ENCODE data around the gene GNLY.

Gene GNLY

DNA sequence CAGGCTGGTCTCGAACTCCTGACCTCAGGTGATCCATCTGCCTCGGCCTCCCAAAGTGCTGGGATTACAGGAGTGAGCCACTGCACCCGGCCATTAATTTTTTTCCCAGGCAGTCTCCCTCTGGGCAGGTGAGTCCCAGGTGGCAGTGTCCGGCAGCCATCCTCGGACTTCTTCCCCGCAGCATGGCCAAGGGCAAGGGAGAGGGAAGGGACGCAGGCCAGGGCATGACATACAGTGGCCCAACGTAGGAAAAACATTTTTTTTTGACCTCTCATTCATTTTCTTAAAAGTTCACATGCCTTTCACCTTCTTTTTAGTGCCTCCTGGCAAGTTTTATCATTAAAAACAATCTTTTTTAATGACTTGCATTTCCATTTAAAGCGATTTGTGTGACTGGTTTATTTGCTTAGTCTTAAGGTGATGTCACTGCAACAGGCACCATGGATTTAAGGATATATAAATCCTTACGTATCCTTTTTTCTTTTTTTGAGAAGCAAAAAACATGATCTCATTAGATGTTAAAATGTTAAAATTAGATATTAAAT, 36.6 kb downstream of the GNLY start:
- DNase-seq = no peak

- DNase-seq = no peak
Measured at GRCh38 chr2:85731606-85732005, 37.4 kb downstream of the GNLY start.

DNA sequence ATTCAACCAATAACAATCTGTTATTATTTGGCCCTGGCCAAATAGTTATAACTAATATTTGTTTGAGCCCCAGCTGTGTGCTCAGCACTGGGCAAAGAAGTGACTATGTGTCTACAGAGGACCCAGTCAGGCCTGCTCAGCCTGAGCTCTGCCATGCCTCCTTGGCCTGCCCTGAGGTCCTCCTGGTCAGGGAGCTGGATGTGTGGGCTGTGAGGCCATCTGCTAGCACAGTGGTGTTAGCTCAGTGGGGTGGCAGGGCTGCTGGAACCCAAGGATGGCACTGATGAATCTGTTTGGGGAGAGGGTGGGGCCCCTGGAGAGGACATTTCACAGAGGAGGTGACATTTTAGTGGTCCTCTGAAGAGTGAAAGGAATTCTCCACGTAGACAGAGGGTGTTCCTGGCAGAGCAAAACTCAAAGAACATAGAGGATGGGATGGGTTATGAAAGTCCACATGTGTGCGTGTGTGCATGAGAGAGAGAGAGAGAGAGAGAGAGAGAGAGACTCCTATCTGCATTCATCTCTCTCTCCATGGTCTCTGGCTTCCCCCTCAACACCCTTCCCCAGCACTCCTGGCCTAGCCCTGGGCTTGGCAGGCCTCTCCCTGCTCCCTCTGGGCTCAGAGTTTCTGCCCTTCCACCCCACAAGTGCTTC, 38.4 kb downstream of the GNLY start:
- DNase-seq = no peak

DNA sequence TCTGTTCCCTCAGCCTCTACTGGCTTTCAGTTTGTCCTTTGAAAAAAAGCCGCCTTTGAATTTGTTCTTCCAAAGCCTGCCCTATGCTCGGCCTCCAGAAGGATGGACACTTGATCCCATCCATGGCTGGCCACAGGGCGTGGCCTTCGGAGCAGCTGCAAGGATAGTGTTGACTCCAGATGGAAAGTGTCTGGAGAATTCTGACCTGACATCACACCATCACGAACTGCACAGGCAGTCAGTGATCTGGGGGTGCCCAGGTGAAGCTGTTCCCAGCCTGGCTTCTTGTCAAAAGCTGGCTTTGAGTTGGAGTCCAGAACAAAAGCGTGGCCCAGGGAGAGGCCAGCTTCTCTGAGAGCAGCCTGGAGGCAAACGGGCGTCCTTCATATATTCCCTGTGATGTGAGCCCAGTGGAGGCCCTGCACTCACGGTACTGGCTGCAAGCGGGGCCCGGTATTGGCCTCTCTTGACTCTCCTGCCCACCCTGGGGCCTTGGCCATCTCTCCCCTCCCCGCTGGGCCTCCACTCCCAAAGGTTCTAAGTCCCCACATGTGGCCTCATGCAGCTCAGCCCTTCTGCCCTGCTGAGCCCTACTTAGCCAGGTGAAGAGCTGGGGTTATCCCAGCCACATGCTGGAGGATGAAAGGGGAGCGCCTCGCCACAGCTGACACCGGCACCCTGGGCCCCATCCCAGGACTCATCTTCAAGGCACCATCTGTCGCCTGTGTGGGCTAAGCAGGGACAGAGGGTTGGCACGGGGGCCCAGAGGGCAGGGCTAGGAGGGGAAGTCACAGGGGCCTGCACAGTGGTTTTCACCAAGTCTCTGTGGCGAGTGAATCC, 39.2 kb downstream of the GNLY start:
- peak; percentile 41 to 62 for DNase-seq

GRCh38 chr2:85734015-85734414, 39.9 kb downstream of the GNLY start:
- DNase-seq = no peak

DNA sequence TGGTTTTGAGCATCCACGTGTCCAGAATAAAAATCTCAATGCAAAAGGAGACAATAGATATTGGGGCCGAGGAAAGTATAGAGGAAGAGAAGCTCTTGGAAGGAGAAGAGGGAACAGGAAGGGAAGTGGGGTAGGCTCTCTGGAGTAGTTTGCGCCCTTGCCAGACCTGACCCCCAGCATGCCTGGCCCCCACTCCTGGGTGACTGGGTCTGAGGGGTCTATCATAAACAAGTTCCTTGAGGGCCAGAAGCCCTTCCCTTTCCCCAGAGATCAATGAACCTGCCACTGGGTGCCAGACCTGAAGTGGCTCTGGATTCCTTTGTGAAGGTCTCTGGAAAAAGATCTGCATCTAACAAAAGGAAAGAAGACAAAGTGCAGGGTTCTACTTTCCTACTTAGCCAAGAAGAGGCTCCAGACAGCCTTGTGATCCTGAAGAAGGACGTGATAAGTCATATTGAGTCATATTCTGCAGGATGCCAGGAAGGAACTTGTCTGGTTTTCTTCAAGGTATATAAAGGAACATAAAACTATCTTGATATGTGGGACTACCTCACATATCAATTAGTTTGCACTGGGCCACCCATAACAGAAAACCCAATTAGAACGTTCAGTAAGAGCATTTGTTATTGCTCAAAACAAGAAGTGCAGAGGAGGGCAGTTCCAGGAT, 40.9 kb downstream of the GNLY start:
- DNase-seq = no peak

DNA sequence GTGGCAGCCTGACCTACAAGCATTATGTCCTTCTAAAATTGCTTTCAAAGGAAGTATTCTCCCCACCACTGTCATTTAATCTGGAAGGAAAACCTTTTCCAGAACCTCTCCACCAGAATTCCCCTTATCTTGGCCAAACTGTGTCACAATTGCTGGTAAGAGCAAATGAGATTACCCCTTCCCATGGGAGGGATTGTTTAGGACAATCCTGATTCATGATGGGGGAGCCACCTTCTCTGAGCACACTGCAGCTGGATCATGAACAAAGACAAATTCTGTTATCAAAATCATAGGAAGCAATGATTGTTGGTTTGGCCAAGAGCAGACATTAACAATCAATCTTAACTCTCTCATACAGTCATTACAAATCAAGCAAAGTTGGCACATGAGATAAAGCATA, 41.5 kb downstream of the GNLY start:
- no peak for DNase-seq

DNA sequence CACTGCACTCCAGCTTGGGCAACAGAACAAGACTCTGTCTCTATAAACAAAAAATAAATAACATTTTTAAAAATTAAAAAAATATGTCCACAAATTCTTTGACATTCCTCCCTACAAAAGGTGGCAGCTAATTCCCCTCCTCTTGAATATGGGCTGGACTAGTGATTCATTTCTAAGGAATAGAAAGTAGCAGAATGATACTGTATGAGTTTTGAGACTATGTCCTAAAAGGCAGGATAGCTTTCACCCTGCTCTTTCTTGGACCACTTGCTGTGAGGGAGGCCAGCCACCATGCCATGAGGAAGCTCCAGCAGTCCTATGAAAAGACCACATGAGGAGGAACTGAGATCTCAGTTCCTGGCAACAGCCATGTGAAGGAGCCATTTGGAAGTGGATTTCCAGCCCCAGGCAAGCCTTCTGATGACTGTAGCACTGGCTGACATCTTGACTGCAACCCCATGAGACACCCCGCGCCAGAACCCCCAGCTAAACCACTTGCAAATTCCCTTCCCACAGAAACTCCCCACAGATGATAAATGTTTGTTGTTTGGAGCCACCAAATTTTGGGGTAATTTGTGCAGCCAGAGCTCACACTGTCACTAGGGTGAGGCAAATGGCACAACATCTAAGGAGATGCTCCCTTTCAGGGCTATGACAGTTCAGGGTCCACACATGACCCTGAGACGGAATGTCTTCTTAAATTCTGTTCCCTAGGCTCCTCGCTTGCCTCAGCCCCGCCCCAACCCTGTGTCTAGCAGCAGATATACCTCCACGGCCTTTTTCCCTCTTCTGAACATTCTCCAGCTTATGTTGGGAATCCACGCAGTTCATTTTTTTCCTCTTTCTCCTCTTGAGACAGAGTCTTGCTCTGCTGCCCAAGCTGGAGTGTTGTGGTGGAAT, 42.5 kb downstream of the GNLY start:
- DNase-seq = no peak

DNA sequence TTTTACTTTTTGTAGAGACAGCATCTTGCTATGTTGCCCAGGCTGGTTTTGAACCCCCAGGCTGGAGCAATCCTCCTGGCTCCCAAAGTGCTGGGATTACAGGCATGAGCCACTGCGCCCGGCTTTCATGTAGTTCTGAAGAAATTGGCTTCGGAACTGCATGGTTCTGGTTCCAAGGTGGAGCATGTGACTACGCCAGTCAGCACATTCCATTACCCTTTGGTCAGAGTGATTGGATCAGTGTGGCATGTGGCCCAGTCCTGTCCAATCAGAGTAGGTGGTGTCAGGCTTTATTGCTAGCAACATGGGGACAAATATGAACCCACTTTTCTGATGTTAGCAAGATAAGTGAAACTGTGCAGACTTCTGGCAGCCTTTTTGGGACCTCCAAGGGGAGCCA, 43.3 kb downstream of the GNLY start:
- no peak for DNase-seq

DNA sequence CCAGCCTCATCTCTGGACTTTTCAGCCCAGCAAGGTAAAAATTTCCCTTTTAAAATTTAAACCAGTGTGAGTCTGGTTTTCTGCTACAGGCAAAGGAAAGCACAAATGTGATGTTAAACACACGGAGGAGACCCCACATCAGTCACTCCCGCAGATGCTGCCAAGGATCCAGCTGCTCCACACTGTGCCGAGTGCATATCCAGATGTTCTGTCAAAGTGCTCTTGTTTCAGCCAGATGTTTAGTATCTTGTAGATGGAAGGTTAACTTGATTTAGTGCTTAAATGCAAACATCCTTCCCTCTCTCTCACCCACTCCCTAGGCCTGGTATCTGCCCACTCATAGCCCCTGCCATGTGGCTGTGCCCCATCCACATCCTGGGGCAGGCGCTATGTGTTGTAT, 43.8 kb downstream of the GNLY start:
- no peak for DNase-seq

DNA sequence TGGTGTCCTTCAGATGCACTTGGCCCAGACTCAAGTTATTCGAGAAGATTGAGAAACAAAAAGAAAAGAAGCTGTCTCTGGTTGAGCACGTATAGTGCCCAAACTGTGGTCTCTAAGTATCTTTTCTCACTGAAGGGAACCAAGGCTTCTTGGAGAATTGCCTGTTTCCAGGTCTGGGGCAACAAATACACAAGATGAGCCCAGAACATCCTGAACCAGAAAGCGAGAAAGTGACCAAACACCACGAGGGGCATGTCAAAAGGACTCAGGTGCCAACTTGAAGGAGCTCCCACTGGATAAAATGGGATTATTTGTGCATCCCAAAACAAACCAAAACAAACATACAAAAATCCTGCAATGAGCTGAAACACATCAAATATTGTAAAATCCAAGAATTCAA, 46.0 kb downstream of the GNLY start:
- no peak for DNase-seq

GRCh38 chr2:85741211-85741832, 47.2 kb downstream of the GNLY start:
- DNase-seq = no peak

GRCh38 chr2:85741833-85742455, 47.8 kb downstream of the GNLY start:
- peak in 1 of 2 experiments; percentile 64 for DNase-seq

DNA sequence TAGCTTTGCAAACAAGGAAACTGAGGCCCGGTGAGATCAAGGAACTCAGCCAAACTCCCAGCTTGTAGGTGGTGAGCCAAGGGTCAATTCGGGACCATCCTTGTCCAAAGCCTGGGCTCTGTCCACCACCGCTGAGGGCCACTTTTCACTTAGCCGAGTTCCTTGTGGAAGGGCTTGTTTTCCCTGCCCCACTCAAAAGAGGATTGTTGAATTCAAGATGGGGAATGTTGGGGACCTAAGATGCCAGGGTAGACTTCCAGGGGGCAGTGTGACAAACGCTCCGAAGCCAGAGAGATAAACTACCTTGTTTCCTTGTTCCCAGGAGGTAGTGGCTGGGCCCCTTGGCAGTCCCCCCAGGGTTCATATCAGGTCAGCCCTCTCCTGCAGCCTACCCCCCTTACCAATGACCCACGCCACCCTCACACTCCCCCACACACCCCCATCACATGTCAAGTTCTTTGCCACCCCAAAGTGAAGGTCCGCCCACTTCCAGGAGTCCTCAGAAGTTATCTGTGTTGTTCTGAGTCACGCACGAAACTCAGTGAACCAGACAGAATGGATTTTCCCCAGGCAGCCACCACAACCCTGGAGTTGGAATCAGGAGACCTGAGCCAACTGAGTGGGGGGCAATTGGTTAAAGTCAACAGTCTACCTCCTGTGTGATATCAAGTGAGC, 49.3 kb downstream of the GNLY start:
- DNase-seq = no peak

DNA sequence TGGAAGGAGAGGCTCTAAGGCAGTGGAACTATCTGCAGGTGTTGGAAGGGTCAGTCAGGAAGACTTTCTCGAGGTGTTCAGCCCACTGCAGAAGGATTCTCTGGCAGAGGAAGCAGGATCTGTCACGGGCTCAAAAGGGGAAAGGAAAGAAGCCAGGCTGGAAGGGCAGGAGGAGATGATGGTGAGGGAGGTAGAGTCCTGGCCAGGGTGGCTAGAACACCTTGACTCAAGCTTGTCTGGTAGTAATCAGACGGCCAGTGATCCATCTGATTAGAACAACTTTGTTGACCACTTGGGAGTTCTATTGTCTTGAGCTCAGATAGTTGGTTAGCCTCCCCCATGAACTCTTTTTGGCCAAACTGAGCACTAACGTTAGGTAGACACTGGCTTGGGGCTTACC, 49.9 kb downstream of the GNLY start:
- no peak for DNase-seq

DNA sequence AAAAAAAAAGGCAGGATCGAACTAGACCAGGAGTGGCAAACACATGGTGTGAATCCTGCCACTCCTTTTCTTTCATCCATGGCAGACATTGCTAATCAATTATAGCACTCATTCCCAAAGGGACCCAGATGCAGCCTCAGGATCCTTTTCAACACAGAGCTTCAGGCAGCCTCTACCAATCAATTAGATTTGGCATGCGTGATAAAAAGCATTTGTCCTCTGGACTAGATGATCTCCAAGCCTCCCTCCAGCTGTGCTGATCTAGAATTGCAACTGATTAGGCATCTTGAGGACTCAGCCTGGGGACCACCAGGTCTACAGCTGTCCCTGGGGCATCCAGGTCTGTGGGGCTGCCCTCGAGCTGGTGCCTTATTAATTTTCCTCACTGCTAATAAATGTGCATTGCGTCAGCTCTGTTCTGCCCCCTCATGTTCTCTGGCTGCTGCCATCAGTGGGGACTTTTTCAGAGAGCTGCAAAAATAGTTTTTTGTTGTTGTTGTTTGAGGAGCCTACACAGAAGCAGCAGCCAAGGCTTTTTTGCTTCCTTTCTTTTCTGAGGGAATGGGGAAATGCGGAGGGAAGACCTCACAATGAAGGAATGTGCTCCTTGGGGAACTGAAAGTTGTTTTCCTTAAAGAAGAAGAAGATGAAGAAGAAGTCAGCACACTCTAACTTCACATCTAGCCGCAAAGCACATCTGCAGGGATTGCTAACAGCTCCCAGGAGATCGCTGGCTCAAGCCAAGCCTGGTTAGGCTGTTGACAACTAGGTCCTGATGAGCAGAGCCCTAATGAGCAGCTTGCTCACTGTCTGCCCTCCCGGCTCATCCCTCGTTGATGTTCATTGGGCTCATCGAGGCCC, 50.8 kb downstream of the GNLY start:
- DNase-seq = no peak

- DNase-seq = no peak
Measured at GRCh38 chr2:85745619-85746018, 51.5 kb downstream of the GNLY start.

DNA sequence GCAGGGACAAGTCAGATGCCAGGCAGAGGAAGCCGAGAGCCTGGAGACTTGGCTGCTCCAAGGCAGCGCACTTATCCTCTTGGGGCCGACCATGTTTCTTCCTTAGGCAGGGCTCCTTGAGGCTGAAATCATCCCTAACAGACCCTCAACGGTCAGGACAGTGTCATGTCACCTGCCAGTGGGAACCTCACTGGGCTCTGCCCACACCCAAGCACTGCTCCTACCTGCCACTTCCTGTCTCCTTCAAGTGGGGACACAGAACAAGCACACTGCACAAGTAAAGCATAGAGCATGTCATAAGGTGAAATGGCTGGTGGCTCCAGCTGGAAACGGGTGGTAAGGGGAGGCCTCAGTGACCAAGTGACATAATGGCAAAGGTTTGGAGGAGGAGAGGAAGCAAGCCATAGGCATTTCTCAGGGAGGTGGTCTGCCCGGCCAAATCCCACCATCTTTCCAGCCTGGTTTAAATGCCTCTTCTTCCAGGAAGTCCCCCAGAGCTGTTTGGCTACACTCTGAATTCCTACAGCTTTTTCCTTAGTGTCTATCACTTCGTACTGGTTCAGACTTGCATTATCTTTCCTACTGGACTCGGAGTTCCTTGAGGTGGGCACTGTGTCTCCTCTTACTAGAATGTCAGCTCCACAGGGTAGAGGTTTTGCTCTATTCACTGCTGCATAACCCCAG, 52.3 kb downstream of the GNLY start:
- no peak for DNase-seq

- no peak for DNase-seq
Measured at GRCh38 chr2:85747441-85747840, 53.3 kb downstream of the GNLY start.
